SK-N-SH (cell line): ENCODE measurements around the gene SPTBN2. TPM values are rescaled to one million over a fixed set of nuclear protein-coding genes. Genes with fewer than 3 reads are reported as not detected.
A peak's percentile ranks its signal among the peaks of the same experiment; 100 is the strongest.

Source experiments
- CTCF ChIA-PET: fragments of 300-600, 350-600 bp; formaldehyde crosslinking; extraction: SDS; loops from one replicate; lab custom pipeline; 2021; lab: Yijun Ruan, JAX
- POLR2A ChIA-PET: fragments of 350-600 bp; sonication (Branson Sonifier 250); formaldehyde crosslinking; extraction: SDS; loops from one replicate; lab custom pipeline; 2020; ENCODE audit warnings: antibody characterized with exemption, inconsistent platforms; lab: Yijun Ruan, JAX
- DNase-seq: peaks from one replicate; pipeline ENCODE4 v3.0.0; 2012
- H2AFZ ChIP-seq: fragments of 200-600 bp; sonication (generic); 2 replicates; pipeline ENCODE4 v1.8.1; 2016; ENCODE audit warnings: antibody characterized with exemption, mild to moderate bottlenecking, low read depth
- H3F3A ChIP-seq: fragments of 200-600 bp; sonication (generic); replicated peaks from 2 replicates; pipeline ENCODE3; 2016; ENCODE audit warnings: antibody characterized with exemption, mild to moderate bottlenecking; ENCODE audit not compliant: insufficient read depth
- H3K27ac ChIP-seq, 2 experiments: fragments of 200-500 bp in 1 of 2; fragments of 200-600 bp in 1 of 2; sonication (Bioruptor generic) in 1 of 2; sonication (generic), shearing (Covaris generic) in 1 of 2; 2 replicates each; pipeline versions ENCODE4 v1.5.1 to v1.6.1; 2014 to 2016; ENCODE audit warnings: low read depth in 2 of 2, inconsistent platforms in 1 of 2, low read length in 1 of 2, mild to moderate bottlenecking in 1 of 2, mixed read lengths in 1 of 2
- H3K27me3 ChIP-seq: fragments of 200-600 bp; sonication (generic), shearing (Covaris generic); 2 replicates; pipeline ENCODE4 v1.6.1; 2016; ENCODE audit warnings: mixed run types; ENCODE audit not compliant: insufficient read depth
- H3K36me3 ChIP-seq, 2 experiments: fragments of 200-500 bp in 1 of 2; fragments of 200-600 bp in 1 of 2; sonication (Bioruptor generic) in 1 of 2; sonication (generic) in 1 of 2; replicated peaks in 1 of 2; 2 replicates each; pipeline versions ENCODE3 to v1.5.1; 2014 to 2016; ENCODE audit warnings: low read length in 1 of 2, mild to moderate bottlenecking in 1 of 2; ENCODE audit not compliant: insufficient read depth in 2 of 2, control insufficient read depth in 1 of 2
- H3K4me1 ChIP-seq, 2 experiments: fragments of 200-500 bp in 1 of 2; fragments of 200-600 bp in 1 of 2; sonication (Bioruptor generic) in 1 of 2; sonication (generic), shearing (Covaris generic) in 1 of 2; 2 replicates each; pipeline versions ENCODE4 v1.5.1 to v1.6.1; 2014 to 2016; ENCODE audit warnings: low read depth in 1 of 2, low read length in 1 of 2, mixed run types in 1 of 2; ENCODE audit not compliant: insufficient read depth in 2 of 2, control insufficient read depth in 1 of 2
- H3K4me2 ChIP-seq: fragments of 200-600 bp; sonication (generic), shearing (Covaris generic); 2 replicates; pipeline ENCODE4 v1.6.1; 2017; ENCODE audit warnings: mixed run types
- H3K4me3 ChIP-seq, 2 experiments: fragments of 200-500 bp in 1 of 2; fragments of 200-600 bp in 1 of 2; sonication (Bioruptor generic) in 1 of 2; sonication (generic), shearing (Covaris generic) in 1 of 2; 2 replicates each; pipeline versions ENCODE4 v1.5.1 to v1.8.1; 2014 to 2016; ENCODE audit warnings: low read depth in 2 of 2, inconsistent platforms in 1 of 2, low read length in 1 of 2, mild to moderate bottlenecking in 1 of 2, mixed read lengths in 1 of 2, moderate library complexity in 1 of 2
- H3K79me2 ChIP-seq: fragments of 200-600 bp; sonication (generic); 2 replicates; pipeline ENCODE4 v1.8.1; 2017; ENCODE audit warnings: mild to moderate bottlenecking; ENCODE audit not compliant: insufficient read depth
- H3K9ac ChIP-seq: fragments of 200-600 bp; sonication (generic); 2 replicates; pipeline ENCODE4 v1.6.1; 2017; ENCODE audit warnings: mixed run types
- H3K9me2 ChIP-seq: fragments of 200-600 bp; sonication (generic); 2 replicates; pipeline ENCODE4 v1.6.1; 2017; ENCODE audit warnings: mixed run types
- H3K9me3 ChIP-seq: fragments of 200-600 bp; sonication (generic); 2 replicates; pipeline ENCODE4 v1.6.1; 2017; ENCODE audit warnings: mixed run types, mild to moderate bottlenecking, moderate library complexity
- H4K20me1 ChIP-seq: fragments of 200-600 bp; sonication (generic); 2 replicates; pipeline ENCODE4 v1.6.1; 2017; ENCODE audit warnings: mild to moderate bottlenecking, mixed run types; ENCODE audit not compliant: insufficient read depth
- CHD2 ChIP-seq: fragments of 150-350 bp; IDR thresholded peaks from 2 replicates; pipeline ENCODE4 v1.6.1; 2018; ENCODE audit warnings: low read length; ENCODE audit not compliant: partially characterized antibody
- EP300 ChIP-seq, 2 experiments: IDR thresholded peaks; 2 replicates each; pipeline versions ENCODE4 v1.4.0 to v1.6.1; 2012; ENCODE audit warnings: borderline replicate concordance in 1 of 2, low read depth in 1 of 2, low read length in 1 of 2
- EZH2phosphoT487 ChIP-seq: fragments of 200-600 bp; sonication (generic); IDR thresholded peaks from 2 replicates; pipeline ENCODE4 v1.6.1; 2017; ENCODE audit warnings: low read depth, mixed run types, mild to moderate bottlenecking, antibody characterized with exemption, moderate library complexity, borderline replicate concordance
- FOXJ3 ChIP-seq: sonication (generic); formaldehyde crosslinking; IDR thresholded peaks from 2 replicates; pipeline ENCODE4 v1.5.1; 2020; ENCODE audit warnings: mild to moderate bottlenecking, missing genetic modification reagents
- GABPA ChIP-seq: IDR thresholded peaks from 2 replicates; pipeline ENCODE4 v1.4.0; 2012; ENCODE audit warnings: low read depth, mild to moderate bottlenecking
- GATA2 ChIP-seq: sonication (generic); formaldehyde crosslinking; IDR thresholded peaks from 2 replicates; pipeline ENCODE4 v1.5.0; 2020; ENCODE audit warnings: mild to moderate bottlenecking, missing genetic modification reagents
- JUND ChIP-seq: IDR thresholded peaks from 2 replicates; pipeline ENCODE4 v1.4.0; 2012
- MEF2A ChIP-seq: IDR thresholded peaks from 2 replicates; pipeline ENCODE4 v1.4.0; 2012; ENCODE audit warnings: low read depth, borderline replicate concordance
- MXI1 ChIP-seq: IDR thresholded peaks from 2 replicates; pipeline ENCODE4 v1.6.1; 2012; ENCODE audit warnings: mild to moderate bottlenecking, low read depth, low read length, improper control_type of control experiment
- NRF1 ChIP-seq: IDR thresholded peaks from 2 replicates; pipeline ENCODE4 v1.6.1; 2012; ENCODE audit warnings: low read depth, mild to moderate bottlenecking, low read length
- POLR2AphosphoS5 ChIP-seq: IDR thresholded peaks from 2 replicates; pipeline ENCODE4 v1.6.1; 2012; ENCODE audit warnings: low read depth, low read length
- RAD21 ChIP-seq: IDR thresholded peaks from 2 replicates; pipeline ENCODE4 v1.6.1; 2012; ENCODE audit warnings: mild to moderate bottlenecking, low read length
- RCOR1 ChIP-seq: fragments of 150-350 bp; IDR thresholded peaks from 2 replicates; pipeline ENCODE4 v1.6.1; 2017; ENCODE audit warnings: antibody characterized with exemption, low read length
- SIN3A ChIP-seq: IDR thresholded peaks from 2 replicates; pipeline ENCODE4 v1.6.1; 2012; ENCODE audit warnings: low read depth, mild to moderate bottlenecking, low read length, moderate library complexity, borderline replicate concordance
- SMC3 ChIP-seq: IDR thresholded peaks from 2 replicates; pipeline ENCODE4 v1.6.1; 2012; ENCODE audit warnings: low read depth, low read length, improper control_type of control experiment
- TCF12 ChIP-seq: IDR thresholded peaks from 2 replicates; pipeline ENCODE4 v1.4.0; 2012
- USF2 ChIP-seq: fragments of 150-350 bp; IDR thresholded peaks from 2 replicates; pipeline ENCODE4 v1.6.1; 2017; ENCODE audit warnings: antibody characterized with exemption, low read length, low read depth, borderline replicate concordance
- YY1 ChIP-seq: IDR thresholded peaks from 2 replicates; pipeline ENCODE4 v1.4.0; 2012; ENCODE audit warnings: low read depth, mild to moderate bottlenecking
- ZBTB33 ChIP-seq: IDR thresholded peaks from 2 replicates; pipeline ENCODE4 v1.4.0; 2012; ENCODE audit warnings: low read depth, borderline replicate concordance
- WGBS: methylation state at CpG from one replicate; pipeline ENCODE4 v1.1.6; 2017; ENCODE audit warnings: low lambda C conversion rate; 5-methylcytosine and 5-hydroxymethylcytosine counted together
- polyA plus RNA-seq, 3 experiments: library from polyadenylated mRNA; depleted of rRNA; stranded (reverse); fragments of >200 nt; gene quantifications; 2 replicates each; pipeline ENCODE4 v1.2.3, GENCODE V29; 2012
- TF ChIP-seq, protein P1 (sequence below): IDR thresholded peaks from 2 replicates; pipeline ENCODE4 v1.4.0; 2012; ENCODE audit warnings: low read depth, borderline replicate concordance

The SPTBN2 gene
- polyA plus RNA-seq, 1 of the 3 experiments (the other 2 are of a cell fraction): 19.7 TPM

DNA sequence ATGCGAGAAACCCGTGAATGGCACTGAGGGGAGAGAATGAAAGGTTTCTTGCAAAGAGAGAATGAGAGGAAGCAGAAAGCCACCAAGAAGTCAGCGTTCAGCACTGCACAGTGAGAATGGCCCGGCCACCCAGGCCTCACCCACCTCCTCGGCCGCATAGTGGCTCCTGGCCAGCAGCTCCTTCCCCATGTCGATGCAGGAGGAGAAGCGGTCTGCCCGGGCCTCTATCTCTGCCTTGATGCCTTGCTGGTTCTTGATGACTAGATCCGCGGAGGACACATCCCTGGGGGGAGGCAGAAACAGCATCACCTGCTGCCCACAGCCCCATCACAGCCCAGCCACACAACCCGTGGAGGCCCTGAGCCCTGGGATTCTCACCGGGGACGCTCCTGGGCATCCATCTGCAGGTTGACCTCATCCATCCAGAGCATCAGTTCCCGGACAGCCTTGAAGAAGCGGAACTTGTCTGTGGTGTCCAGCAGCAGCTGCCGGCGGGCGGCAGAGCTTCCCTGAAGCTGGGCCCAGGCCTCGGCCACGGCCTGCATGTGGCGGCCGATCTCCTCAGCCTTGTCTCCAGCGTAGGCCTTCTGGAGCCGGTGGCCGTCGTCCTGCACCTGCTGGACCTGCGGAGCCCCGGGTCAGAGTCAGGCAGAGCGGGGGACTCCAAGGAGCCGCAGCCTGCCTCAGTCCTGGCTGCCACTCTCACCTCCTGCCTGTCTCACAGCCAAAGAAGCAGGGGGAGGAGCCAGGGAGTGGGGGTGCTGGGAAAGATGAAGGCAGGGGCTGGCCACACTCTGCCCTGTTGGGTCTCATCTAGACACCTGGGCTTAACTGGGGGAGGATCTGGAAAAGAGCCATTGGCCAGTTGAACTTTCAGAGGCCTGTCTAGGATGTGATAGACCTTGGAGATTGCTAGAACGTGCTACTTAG, 39.1 kb downstream of the SPTBN2 start:
- Histone ChIP-seq H3K9ac (no peak overlapping the region), H3K9me2 (no peaks in the 10 kb centered on the region), H2AFZ (no peak overlapping the region), H3K27ac (no peak overlapping the region), H3K4me1 (peaks cover 0 to 13% of the 10 kb centered on the region in 2 experiments; a peak in 1 of 4 replicates), H3K27me3 (no peaks in the 10 kb centered on the region), H3K9me3 (no peaks in the 10 kb centered on the region), H4K20me1 (no peaks in the 10 kb centered on the region), H3F3A (no peaks in the 10 kb centered on the region), H3K4me3 (no peak overlapping the region), H3K36me3 (peaks cover 0 to 24% of the 10 kb centered on the region in 2 experiments), H3K4me2 (no peak overlapping the region), H3K79me2 (no peaks in the 10 kb centered on the region)
- POLR2A ChIA-PET: no interaction called here
- CTCF ChIA-PET: interaction anchor here (1.5 to 4.1 kb wide), 3 partner anchors 11 to 286 kb away, joined by 4 to 26 read pairs (median 8); partner anchors contain the start of gene RBM4B
- DNase-seq: peak; percentile 12
- TF ChIP-seq SMC3: no peak
- no peak for TF ChIP-seq NRF1
- TF ChIP-seq GABPA: no peak
- TF ChIP-seq TCF12: no peak
- no peak for TF ChIP-seq MXI1
- TF ChIP-seq FOXJ3 (CRISPR knock-in tag): no peak
- TF ChIP-seq JUND: no peak
- 97% methylated on average over 20 of the region's 32 CpGs for WGBS

- whole genome bisulfite sequencing: 93% methylated on average over 24 of the region's 28 CpGs
- TF ChIP-seq SIN3A (no peak), GATA2 (no peak), RAD21 (no peak), RCOR1 (no peak), ZBTB33 (no peak), GABPA (no peak), USF2 (no peak), YY1 (no peak), MEF2A (no peak), CHD2 (no peak), POLR2AphosphoS5 (no peak), EZH2phosphoT487 (no peak), EP300 (IDR thresholded peaks at IDR 0.05; ENCODE audit: borderline replicate concordance in 1 of 2, low read depth in 1 of 2, low read length in 1 of 2) (no peak)
- TF ChIP-seq, protein P1, sequence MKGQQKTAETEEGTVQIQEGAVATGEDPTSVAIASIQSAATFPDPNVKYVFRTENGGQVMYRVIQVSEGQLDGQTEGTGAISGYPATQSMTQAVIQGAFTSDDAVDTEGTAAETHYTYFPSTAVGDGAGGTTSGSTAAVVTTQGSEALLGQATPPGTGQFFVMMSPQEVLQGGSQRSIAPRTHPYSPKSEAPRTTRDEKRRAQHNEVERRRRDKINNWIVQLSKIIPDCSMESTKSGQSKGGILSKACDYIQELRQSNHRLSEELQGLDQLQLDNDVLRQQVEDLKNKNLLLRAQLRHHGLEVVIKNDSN: no peak
Observed at GRCh38 chr11:66688561-66689534, 40.2 kb downstream of the SPTBN2 start.

More at GRCh38 chr11:66688561-66689534, 40.2 kb downstream of the SPTBN2 start:
- no peak overlapping the region for H3K27ac ChIP-seq
- ChIA-PET POLR2A (no interaction called here), CTCF (interaction anchor here (1.2 to 4.1 kb wide), 3 partner anchors 10 to 287 kb away, joined by 4 to 26 read pairs (median 8); partner anchors contain the start of gene RBM4B)
- no peaks in the 10 kb centered on the region for H3F3A ChIP-seq
- H3K9ac ChIP-seq: no peak overlapping the region
- H3K4me3 ChIP-seq: no peak overlapping the region
- peaks cover 0 to 20% of the 10 kb centered on the region in 2 experiments for H3K36me3 ChIP-seq
- no peak overlapping the region for H3K4me2 ChIP-seq
- no peaks in the 10 kb centered on the region for H3K9me2 ChIP-seq
- peak; percentile 14 for DNase-seq
- no peaks in the 10 kb centered on the region for H3K79me2 ChIP-seq
- no peaks in the 10 kb centered on the region for H3K9me3 ChIP-seq
- H3K27me3 ChIP-seq: no peaks in the 10 kb centered on the region
- H4K20me1 ChIP-seq: no peaks in the 10 kb centered on the region
- peaks cover 0 to 15% of the 10 kb centered on the region in 2 experiments; a peak in 1 of 4 replicates for H3K4me1 ChIP-seq
- H2AFZ ChIP-seq: no peak overlapping the region
